MM.1S (cell line): ENCODE data around the gene TMC6.

Experiments used
- CTCF ChIP-seq: fragments of 300-600 bp; sonication (generic); IDR thresholded peaks from 2 replicates; pipeline ENCODE4 v1.5.1; 2016; ENCODE audit warnings: antibody characterized with exemption, low read length, mixed read lengths
- EZH2 ChIP-seq: fragments of 300-600 bp; sonication (generic); optimal IDR thresholded peaks from 2 replicates; pipeline ENCODE3; 2017; ENCODE audit warnings: low read depth, mild to moderate bottlenecking, antibody characterized with exemption, low read length, mixed read lengths

- TF ChIP-seq CTCF = no peak
- TF ChIP-seq EZH2 = no peak
Measured at GRCh38 chr17:78079253-78079652, 49.3 kb downstream of the TMC6 start.
